Amniotic epithelial cell (primary cell): ENCODE measurements around the gene COG3.
A peak's percentile ranks its signal among the peaks of the same experiment; 100 is the strongest.
"Not testable (repeated sequence)": the region's sequence is repeated elsewhere in the genome, so short reads cannot be mapped to it uniquely, and the experiment has no call there.

ENCODE experiments used
- DNase-seq: peaks from one replicate; pipeline ENCODE4 v3.0.0-alpha.2; 2010; ENCODE audit warnings: low read depth

Gene COG3

GRCh38 chr13:45464687-45465453 lies at the start of gene COG3:
TSS of gene COG3 (plus strand) at chr13:45464939. CDS start at chr13:45465037, 98 bp downstream.
- DNase-seq = peak; percentile 98

GRCh38 chr13:45415112-45415511 lies 49.6 kb upstream of the COG3 start:
- DNase-seq = no peak

- DNase-seq = no peak
Measured at GRCh38 chr13:45416516-45417128, 48.1 kb upstream of the COG3 start.

GRCh38 chr13:45417790-45418534 lies 46.8 kb upstream of the COG3 start, which contains the start of gene SLC25A30:
TSS of gene SLC25A30 (minus strand) at chr13:45418373. CDS start at chr13:45411425, 6,948 bp downstream.
- peak; percentile 84 for DNase-seq

- not testable (repeated sequence) for DNase-seq
Measured at GRCh38 chr13:45419389-45419788, 45.4 kb upstream of the COG3 start.

GRCh38 chr13:45419945-45420344 lies 44.8 kb upstream of the COG3 start:
- no peak for DNase-seq

GRCh38 chr13:45422731-45423292 lies 41.9 kb upstream of the COG3 start:
- no peak for DNase-seq

GRCh38 chr13:45426056-45426841 lies 38.5 kb upstream of the COG3 start:
- DNase-seq = not testable (repeated sequence)

- DNase-seq = no peak
Measured at GRCh38 chr13:45432737-45433380, 31.9 kb upstream of the COG3 start.

- no peak for DNase-seq
Measured at GRCh38 chr13:45433381-45433790, 31.4 kb upstream of the COG3 start.

- DNase-seq = no peak
Measured at GRCh38 chr13:45434556-45435371, 30.0 kb upstream of the COG3 start.

GRCh38 chr13:45436332-45436731 lies 28.4 kb upstream of the COG3 start:
- DNase-seq = no peak

- DNase-seq = no peak
Measured at GRCh38 chr13:45436953-45437352, 27.8 kb upstream of the COG3 start.

- no peak for DNase-seq
Measured at GRCh38 chr13:45437947-45438346, 26.8 kb upstream of the COG3 start.

GRCh38 chr13:45439008-45439407 lies 25.7 kb upstream of the COG3 start:
- DNase-seq = no peak

- no peak for DNase-seq
Measured at GRCh38 chr13:45439781-45440462, 24.8 kb upstream of the COG3 start.

GRCh38 chr13:45441633-45442032 lies 23.1 kb upstream of the COG3 start:
- peak; percentile 16 for DNase-seq

- DNase-seq = no peak
Measured at GRCh38 chr13:45445053-45445452, 19.7 kb upstream of the COG3 start.

- peak; percentile 34 for DNase-seq
Measured at GRCh38 chr13:45446181-45446580, 18.6 kb upstream of the COG3 start.
